Activated CD4-positive, alpha-beta T cell treated with anti-CD3 and anti-CD28 coated beads, Interleukin-2, amount 10 ng/mL, durations not matched to agents 24 days and 14 days (primary cell): ENCODE results near the gene DNAJC1. TPM values are rescaled to one million over a fixed set of nuclear protein-coding genes. Genes with fewer than 3 reads are reported as not detected.

Experiments used
- DNase-seq: peaks from one replicate; pipeline ENCODE4 v3.0.0; 2022
- H3K27ac Mint-ChIP-seq: one replicate; pipeline ENCODE4 v1.8.0; 2022; ENCODE audit warnings: mild to moderate bottlenecking, mixed read lengths
- H3K27me3 Mint-ChIP-seq: one replicate; pipeline ENCODE4 v1.8.0; 2022; ENCODE audit warnings: mixed read lengths
- H3K36me3 Mint-ChIP-seq: one replicate; pipeline ENCODE4 v1.8.0; 2022; ENCODE audit warnings: low read depth, mild to moderate bottlenecking, mixed read lengths
- H3K4me1 Mint-ChIP-seq: one replicate; pipeline ENCODE4 v1.8.0; 2021; ENCODE audit warnings: mixed read lengths
- H3K4me3 Mint-ChIP-seq: one replicate; pipeline ENCODE4 v1.8.0; 2022; ENCODE audit warnings: mild to moderate bottlenecking, moderate library complexity, mixed read lengths
- H3K9me3 Mint-ChIP-seq: one replicate; pipeline ENCODE4 v1.8.0; 2021; ENCODE audit warnings: mixed read lengths
- intact Hi-C: fragments of 100-400 bp; cut with micrococcal nuclease; formaldehyde crosslinking; loops from one replicate; pipeline ENCODE4 v1.15.1; 2023
- total RNA-seq: library from RNA; stranded (reverse); gene quantifications from 2 replicates; pipeline ENCODE4 v1.2.3, GENCODE V29; 2022

DNAJC1 gene
- total RNA-seq, 1 donor from 2014 or later: 22.4 TPM

GRCh38 chr10:21927631-21928353 is 75.7 kb downstream of the DNAJC1 start:
- DNase-seq: no peak
- Mint-ChIP-seq H3K4me3 (no peak overlapping the region), H3K27ac (no peak overlapping the region), H3K4me1 (peaks cover 2% of the 10 kb centered on the region), H3K36me3 (no peaks in the 10 kb centered on the region), H3K27me3 (no peaks in the 10 kb centered on the region), H3K9me3 (no peaks in the 10 kb centered on the region)
- intact Hi-C loops: no loop called here

- peaks cover 2% of the 10 kb centered on the region for H3K4me1 Mint-ChIP-seq
- no peaks in the 10 kb centered on the region for H3K27me3 Mint-ChIP-seq
- no peak overlapping the region for H3K27ac Mint-ChIP-seq
- intact Hi-C loops: no loop called here
- H3K9me3 Mint-ChIP-seq: no peaks in the 10 kb centered on the region
- no peaks in the 10 kb centered on the region for H3K36me3 Mint-ChIP-seq
- no peak overlapping the region for H3K4me3 Mint-ChIP-seq
- DNase-seq: no peak
These were observed 76.6 kb downstream of the DNAJC1 start for GRCh38 chr10:21926949-21927348.

- H3K27me3 Mint-ChIP-seq: no peaks in the 10 kb centered on the region
- no peaks in the 10 kb centered on the region for H3K9me3 Mint-ChIP-seq
- intact Hi-C loops: no loop called here
- H3K4me3 Mint-ChIP-seq: no peak overlapping the region
- no peak for DNase-seq
- no peaks in the 10 kb centered on the region for H3K36me3 Mint-ChIP-seq
- no peak overlapping the region for H3K27ac Mint-ChIP-seq
- H3K4me1 Mint-ChIP-seq: peaks cover 2% of the 10 kb centered on the region
These were observed 77.1 kb downstream of the DNAJC1 start for GRCh38 chr10:21926358-21926925.

- intact Hi-C loops: no loop called here
- H3K4me1 Mint-ChIP-seq: peaks cover 2% of the 10 kb centered on the region
- no peaks in the 10 kb centered on the region for H3K36me3 Mint-ChIP-seq
- DNase-seq: no peak
- no peaks in the 10 kb centered on the region for H3K9me3 Mint-ChIP-seq
- H3K27ac Mint-ChIP-seq: no peak overlapping the region
- H3K4me3 Mint-ChIP-seq: no peak overlapping the region
- H3K27me3 Mint-ChIP-seq: no peaks in the 10 kb centered on the region
These were observed 77.7 kb downstream of the DNAJC1 start for GRCh38 chr10:21925851-21926250.

GRCh38 chr10:21924511-21924910 is 79.0 kb downstream of the DNAJC1 start:
- intact Hi-C loops: no loop called here
- Mint-ChIP-seq H3K36me3 (no peaks in the 10 kb centered on the region), H3K27me3 (no peaks in the 10 kb centered on the region), H3K9me3 (no peaks in the 10 kb centered on the region), H3K4me1 (peaks cover 2% of the 10 kb centered on the region), H3K27ac (no peak overlapping the region), H3K4me3 (no peak overlapping the region)
- no peak for DNase-seq

- no peak overlapping the region for H3K4me3 Mint-ChIP-seq
- H3K9me3 Mint-ChIP-seq: no peaks in the 10 kb centered on the region
- intact Hi-C loops: no loop called here
- no peak for DNase-seq
- H3K4me1 Mint-ChIP-seq: no peaks in the 10 kb centered on the region
- H3K27ac Mint-ChIP-seq: no peak overlapping the region
- no peaks in the 10 kb centered on the region for H3K27me3 Mint-ChIP-seq
- H3K36me3 Mint-ChIP-seq: no peaks in the 10 kb centered on the region
These were observed 82.9 kb downstream of the DNAJC1 start for GRCh38 chr10:21920633-21921032.

- no peaks in the 10 kb centered on the region for H3K36me3 Mint-ChIP-seq
- intact Hi-C loops: no loop called here
- H3K9me3 Mint-ChIP-seq: no peaks in the 10 kb centered on the region
- DNase-seq: no peak
- H3K27ac Mint-ChIP-seq: no peak overlapping the region
- no peaks in the 10 kb centered on the region for H3K4me1 Mint-ChIP-seq
- H3K4me3 Mint-ChIP-seq: no peak overlapping the region
- H3K27me3 Mint-ChIP-seq: no peaks in the 10 kb centered on the region
These were observed 83.6 kb downstream of the DNAJC1 start for GRCh38 chr10:21919906-21920305.

- no peak overlapping the region for H3K4me3 Mint-ChIP-seq
- H3K27ac Mint-ChIP-seq: no peak overlapping the region
- DNase-seq: no peak
- no peaks in the 10 kb centered on the region for H3K27me3 Mint-ChIP-seq
- intact Hi-C loops: no loop called here
- no peaks in the 10 kb centered on the region for H3K9me3 Mint-ChIP-seq
- H3K4me1 Mint-ChIP-seq: no peaks in the 10 kb centered on the region
- H3K36me3 Mint-ChIP-seq: no peaks in the 10 kb centered on the region
These were observed 84.4 kb downstream of the DNAJC1 start for GRCh38 chr10:21919117-21919516.

- H3K27me3 Mint-ChIP-seq: no peaks in the 10 kb centered on the region
- H3K27ac Mint-ChIP-seq: peak overlapping the region; percentile 21
- peaks cover 14% of the 10 kb centered on the region for H3K4me1 Mint-ChIP-seq
- intact Hi-C loops: no loop called here
- H3K4me3 Mint-ChIP-seq: no peak overlapping the region
- H3K36me3 Mint-ChIP-seq: peaks cover 14% of the 10 kb centered on the region
- no peak for DNase-seq
- H3K9me3 Mint-ChIP-seq: peaks cover 5% of the 10 kb centered on the region
These were observed 90.9 kb downstream of the DNAJC1 start for GRCh38 chr10:21912625-21913024.

GRCh38 chr10:21910798-21911197 is 92.7 kb downstream of the DNAJC1 start:
- Mint-ChIP-seq H3K27ac (no peak overlapping the region), H3K36me3 (peaks cover 18% of the 10 kb centered on the region), H3K4me1 (peaks cover 14% of the 10 kb centered on the region), H3K4me3 (no peak overlapping the region), H3K9me3 (peaks cover 5% of the 10 kb centered on the region), H3K27me3 (no peaks in the 10 kb centered on the region)
- intact Hi-C loops: no loop called here
- DNase-seq: no peak

GRCh38 chr10:21907436-21907835 is 96.1 kb downstream of the DNAJC1 start:
- H3K4me1 Mint-ChIP-seq: peaks cover 3% of the 10 kb centered on the region
- H3K36me3 Mint-ChIP-seq: peaks cover 23% of the 10 kb centered on the region
- no peak for DNase-seq
- H3K9me3 Mint-ChIP-seq: peaks cover 5% of the 10 kb centered on the region
- intact Hi-C loops: no loop called here
- no peak overlapping the region for H3K4me3 Mint-ChIP-seq
- H3K27ac Mint-ChIP-seq: no peak overlapping the region
- H3K27me3 Mint-ChIP-seq: no peaks in the 10 kb centered on the region

- H3K27ac Mint-ChIP-seq: no peak overlapping the region
- no peak overlapping the region for H3K4me3 Mint-ChIP-seq
- DNase-seq: no peak
- no peaks in the 10 kb centered on the region for H3K4me1 Mint-ChIP-seq
- no peaks in the 10 kb centered on the region for H3K9me3 Mint-ChIP-seq
- intact Hi-C loops: no loop called here
- no peaks in the 10 kb centered on the region for H3K27me3 Mint-ChIP-seq
- H3K36me3 Mint-ChIP-seq: peaks cover 16% of the 10 kb centered on the region
These were observed 98.6 kb downstream of the DNAJC1 start for GRCh38 chr10:21904930-21905329.

GRCh38 chr10:21899736-21900135 is 103.8 kb downstream of the DNAJC1 start:
- Mint-ChIP-seq H3K27ac (no peak overlapping the region), H3K27me3 (no peaks in the 10 kb centered on the region), H3K4me3 (no peak overlapping the region), H3K9me3 (peaks cover 4% of the 10 kb centered on the region), H3K4me1 (peaks cover 5% of the 10 kb centered on the region), H3K36me3 (peaks cover 17% of the 10 kb centered on the region)
- intact Hi-C loops: no loop called here
- no peak for DNase-seq

- Mint-ChIP-seq H3K36me3 (peaks cover 29% of the 10 kb centered on the region), H3K9me3 (peaks cover 14% of the 10 kb centered on the region), H3K4me3 (no peak overlapping the region), H3K27ac (no peak overlapping the region), H3K27me3 (no peaks in the 10 kb centered on the region), H3K4me1 (peaks cover 15% of the 10 kb centered on the region)
- intact Hi-C loops: no loop called here
- no peak for DNase-seq
These were observed 107.6 kb downstream of the DNAJC1 start for GRCh38 chr10:21895932-21896331.
